ENCODE data around the gene RAMAC.
"Not testable (repeated sequence)": the region's sequence is repeated elsewhere in the genome, so short reads cannot be mapped to it uniquely, and the experiment has no call there.

Gene RAMAC

DNA sequence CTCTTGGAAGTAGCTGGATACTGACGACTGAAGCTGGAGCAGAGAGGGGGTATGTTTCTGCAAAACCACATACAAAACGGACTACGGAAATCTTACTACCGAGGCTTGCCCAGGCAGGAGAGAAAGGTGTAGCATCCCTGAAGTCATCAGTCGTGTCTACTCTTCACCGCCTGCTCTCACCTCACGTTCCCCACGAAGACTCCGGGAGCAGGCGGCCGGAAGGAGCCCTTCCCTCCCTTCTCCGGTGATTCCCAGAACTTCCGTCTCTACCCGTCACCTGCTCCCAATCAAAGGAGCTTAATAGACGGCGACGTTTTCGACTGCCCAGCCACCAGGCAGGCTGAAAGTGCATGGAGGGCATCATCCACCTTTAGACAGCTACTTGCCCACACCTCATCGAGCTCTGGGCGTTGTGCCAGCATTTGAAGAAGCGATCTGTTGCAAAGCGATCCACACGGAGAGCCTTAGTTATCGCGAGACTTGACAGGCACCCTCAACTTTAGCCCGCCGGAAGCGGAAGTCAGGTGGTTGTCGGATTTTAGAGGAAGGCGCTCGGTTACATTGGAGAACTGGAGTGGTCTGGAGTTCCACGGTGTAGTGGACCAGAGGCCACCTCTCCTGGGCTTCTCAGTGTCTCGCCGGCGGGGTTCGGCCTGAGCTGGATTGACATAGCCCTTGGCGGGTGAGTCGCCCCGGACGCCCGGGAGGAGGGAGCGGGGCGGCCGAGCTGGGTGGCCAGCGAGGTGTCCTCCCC lies at the start of gene RAMAC:
TSS of gene RAMAC (plus strand) at position 523 of the 754 bp plus-strand sequence. CDS start 2,809 bp downstream, outside the sequence.
- DNase-seq (ENCODE audit: low read depth in 2 of 2), result peak; percentile 87 to 92

GRCh38 chr15:82936966-82937711 lies 48.9 kb upstream of the RAMAC start:
- no peak for DNase-seq (ENCODE audit: low read depth in 2 of 2)

GRCh38 chr15:82937712-82938058 lies 48.3 kb upstream of the RAMAC start:
- no peak for DNase-seq (ENCODE audit: low read depth in 2 of 2)

DNA sequence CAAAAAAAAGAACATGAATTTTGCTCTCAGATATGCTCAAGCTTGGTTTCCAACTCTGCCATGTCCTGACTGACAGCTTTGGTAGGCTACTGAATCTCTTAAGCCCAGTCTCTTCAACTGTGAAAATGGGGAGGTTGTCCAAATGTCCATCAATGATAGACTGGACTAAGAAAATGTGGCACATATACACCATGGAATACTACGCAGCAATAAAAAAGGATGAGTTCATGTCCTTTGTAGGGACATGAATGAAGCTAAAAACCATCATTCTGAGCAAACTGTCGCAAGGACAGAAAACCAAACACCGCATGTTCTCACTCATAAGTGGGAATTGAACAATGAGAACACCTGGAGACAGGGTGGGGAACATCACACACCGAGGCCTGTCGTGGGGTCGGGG lies 46.3 kb upstream of the RAMAC start:
- not testable (repeated sequence) for DNase-seq (ENCODE audit: low read depth in 2 of 2)

DNA sequence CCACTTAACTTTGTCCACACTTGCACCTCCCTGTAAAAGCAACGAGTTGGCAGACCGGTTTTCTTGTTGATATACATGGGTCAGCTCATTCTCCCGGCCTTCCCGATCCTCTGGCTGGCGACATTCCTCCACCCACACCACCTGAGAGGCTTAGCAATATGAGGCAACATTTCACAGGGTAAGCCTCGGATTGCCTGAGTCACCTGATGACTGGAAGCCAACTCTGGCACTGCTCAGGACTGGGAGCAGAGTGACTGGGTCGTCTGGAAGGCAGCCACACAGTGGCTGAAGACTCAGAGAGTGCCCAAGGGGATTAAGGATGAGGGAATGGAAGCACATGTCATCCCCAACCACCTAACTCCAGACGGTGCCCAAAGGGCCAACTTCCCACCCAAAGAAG lies 43.3 kb upstream of the RAMAC start:
- DNase-seq (ENCODE audit: low read depth in 2 of 2), result no peak

DNA sequence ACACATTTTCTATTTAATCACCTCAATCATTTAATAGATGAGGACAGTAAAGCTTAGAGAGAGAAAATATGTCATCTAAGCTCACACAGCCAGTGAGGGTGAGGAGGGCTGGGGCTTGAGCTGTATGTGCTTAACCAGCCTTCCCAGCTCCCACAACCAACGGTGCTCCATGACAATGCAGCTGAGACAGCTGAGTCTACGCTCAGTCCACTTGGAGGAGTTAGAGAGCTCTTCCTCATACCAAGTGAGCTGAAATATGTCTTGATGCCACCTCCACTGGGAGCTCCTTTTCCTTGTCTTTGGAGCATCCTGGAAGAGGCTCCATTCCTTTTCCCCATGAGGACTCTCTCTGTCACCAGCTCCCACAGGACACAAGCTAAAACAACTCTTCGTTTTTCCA lies 42.8 kb upstream of the RAMAC start:
- DNase-seq (ENCODE audit: low read depth in 2 of 2), result no peak

- no peak for DNase-seq (ENCODE audit: low read depth in 2 of 2)
Measured at GRCh38 chr15:82944056-82944455, 42.0 kb upstream of the RAMAC start.

DNA sequence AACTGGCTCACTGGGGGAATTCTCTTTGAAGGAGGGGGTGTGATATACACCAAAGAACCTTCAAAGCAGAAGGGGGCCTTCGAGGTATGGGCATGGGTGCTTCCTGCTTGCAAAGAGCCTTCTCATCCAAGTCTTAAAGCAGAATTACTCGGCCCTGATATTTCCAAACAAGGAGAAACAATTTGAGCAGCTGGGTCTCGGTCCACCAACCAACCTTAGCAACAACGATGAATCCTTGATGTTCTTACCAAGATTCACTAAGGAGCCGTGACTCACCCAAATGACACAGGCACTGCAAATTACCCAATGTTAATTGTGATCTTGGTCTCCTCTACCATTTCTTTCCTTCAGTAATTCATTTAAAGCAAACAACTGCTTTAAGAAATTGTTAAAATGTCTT lies 41.2 kb upstream of the RAMAC start:
- no peak for DNase-seq (ENCODE audit: low read depth in 2 of 2)

DNA sequence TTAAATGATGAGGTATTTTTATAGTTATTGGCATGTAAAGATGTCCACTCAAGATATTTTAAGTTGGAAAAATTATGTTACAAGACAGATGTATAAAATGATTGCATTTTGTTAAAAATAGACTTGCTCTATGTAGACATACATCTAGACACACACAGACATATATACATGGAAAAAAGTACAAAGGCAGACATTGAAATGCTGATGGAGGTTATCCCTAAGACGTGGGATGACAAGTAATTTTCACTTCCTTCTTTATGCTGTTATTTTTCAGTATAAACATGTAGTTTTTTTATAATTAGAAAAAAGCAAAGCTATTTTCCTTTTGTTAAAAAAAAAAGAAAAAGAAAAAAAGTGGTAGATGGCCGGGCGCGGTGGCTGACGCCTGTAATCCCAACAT lies 40.7 kb upstream of the RAMAC start:
- DNase-seq (ENCODE audit: low read depth in 2 of 2), result no peak

- no peak for DNase-seq (ENCODE audit: low read depth in 2 of 2)
Measured at GRCh38 chr15:82946155-82946701, 39.8 kb upstream of the RAMAC start.

DNA sequence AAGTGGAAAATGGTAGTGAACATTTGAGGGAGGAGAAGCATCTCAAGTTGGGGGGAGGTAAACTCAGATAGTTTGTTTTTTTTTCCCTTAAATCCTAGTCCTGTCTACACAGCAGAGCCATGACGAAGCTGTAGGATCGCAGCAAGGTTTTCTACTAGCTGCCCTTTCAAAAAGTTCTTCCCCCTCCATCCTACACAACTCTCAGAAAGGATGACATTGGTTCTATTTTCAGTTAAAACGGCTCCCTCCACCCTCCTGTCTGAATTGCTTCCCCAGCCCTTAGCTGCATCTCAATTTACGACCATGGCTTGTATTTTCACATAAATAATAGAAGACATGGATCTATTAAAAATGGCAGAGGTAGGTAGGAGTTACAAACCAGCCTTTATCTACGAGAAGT lies 35.7 kb upstream of the RAMAC start:
- DNase-seq (ENCODE audit: low read depth in 2 of 2), result no peak

- no peak for DNase-seq (ENCODE audit: low read depth in 2 of 2)
Measured at GRCh38 chr15:82950746-82951370, 35.2 kb upstream of the RAMAC start.

- no peak for DNase-seq (ENCODE audit: low read depth in 2 of 2)
Measured at GRCh38 chr15:82951472-82952157, 34.4 kb upstream of the RAMAC start.

DNA sequence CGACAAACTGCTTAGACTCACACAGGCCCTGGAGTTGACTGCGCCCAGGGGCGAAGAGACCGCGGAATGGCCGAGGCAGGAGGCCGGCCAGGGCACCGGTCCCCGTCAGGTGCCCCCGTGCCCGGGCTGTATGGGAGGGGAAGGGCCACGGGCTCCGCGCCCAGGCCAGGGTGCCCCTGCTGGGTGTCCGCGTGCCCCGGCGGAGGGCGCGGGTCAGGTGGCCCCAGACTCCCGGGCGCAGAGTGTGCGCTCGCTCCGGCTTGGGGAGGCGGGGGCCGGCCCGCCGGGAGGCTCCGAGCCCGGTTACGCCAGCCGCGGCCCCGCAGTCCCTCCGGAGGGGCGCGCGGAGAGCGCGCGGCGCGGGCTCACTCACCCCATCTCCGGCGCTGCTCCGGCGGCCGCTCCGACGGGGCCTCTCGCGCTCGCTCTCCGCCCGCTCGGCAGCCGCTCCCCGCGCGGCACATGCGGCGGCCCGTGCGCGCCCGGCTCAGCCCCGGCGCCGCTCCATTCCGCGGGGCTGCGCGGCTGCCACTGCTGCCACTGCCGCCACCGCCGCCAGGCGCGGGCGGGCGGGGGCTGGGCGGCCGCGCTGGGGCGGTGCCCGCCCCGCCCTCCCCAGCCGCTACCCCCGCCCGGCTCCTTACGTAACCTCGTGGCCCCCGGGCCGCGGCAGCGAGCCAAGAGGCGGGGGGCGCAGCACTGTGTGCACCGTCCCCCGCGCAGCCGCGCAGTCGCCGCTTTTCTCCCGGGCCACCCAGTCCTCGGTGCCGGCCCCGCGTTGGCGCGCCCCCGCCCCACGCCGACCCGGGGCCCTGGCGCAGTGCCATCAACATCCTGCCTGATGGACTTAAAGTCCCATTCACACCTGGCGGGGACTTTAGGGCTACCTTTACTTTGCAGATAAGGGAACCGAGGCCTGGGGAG lies 33.6 kb upstream of the RAMAC start, which contains the start of gene HOMER2:
TSS of gene HOMER2 (minus strand) at position 563 of the 924 bp plus-strand sequence. CDS start at position 378, 185 bp downstream.
- DNase-seq (ENCODE audit: low read depth in 2 of 2), result no peak

GRCh38 chr15:82958638-82959037 lies 27.4 kb upstream of the RAMAC start:
- no peak for DNase-seq (ENCODE audit: low read depth in 2 of 2)

- DNase-seq (ENCODE audit: low read depth in 2 of 2), result no peak
Measured at GRCh38 chr15:82959423-82959822, 26.6 kb upstream of the RAMAC start.

DNA sequence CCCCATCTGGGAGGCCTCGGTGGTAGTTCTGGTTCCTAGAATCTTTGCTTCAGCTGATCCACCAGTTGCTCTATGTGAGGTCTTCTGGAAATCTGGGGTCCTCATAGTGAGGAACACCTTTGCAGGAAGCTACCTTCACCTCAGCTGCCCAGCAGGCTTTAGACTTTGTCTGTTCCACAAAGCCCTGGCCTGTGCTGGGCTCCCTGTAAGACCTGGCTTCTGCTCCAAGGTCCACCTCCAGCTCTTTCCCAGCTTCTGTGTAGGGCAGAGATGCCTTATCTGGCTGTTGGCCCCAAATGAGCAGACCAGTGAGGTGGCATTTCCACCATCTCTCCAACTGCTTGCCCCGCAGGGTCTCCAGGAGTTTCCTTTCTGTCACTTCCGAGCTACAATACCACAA lies 25.2 kb upstream of the RAMAC start:
- no peak for DNase-seq (ENCODE audit: low read depth in 2 of 2)

- DNase-seq (ENCODE audit: low read depth in 2 of 2), result no peak
Measured at GRCh38 chr15:82963471-82964341, 22.3 kb upstream of the RAMAC start.

DNA sequence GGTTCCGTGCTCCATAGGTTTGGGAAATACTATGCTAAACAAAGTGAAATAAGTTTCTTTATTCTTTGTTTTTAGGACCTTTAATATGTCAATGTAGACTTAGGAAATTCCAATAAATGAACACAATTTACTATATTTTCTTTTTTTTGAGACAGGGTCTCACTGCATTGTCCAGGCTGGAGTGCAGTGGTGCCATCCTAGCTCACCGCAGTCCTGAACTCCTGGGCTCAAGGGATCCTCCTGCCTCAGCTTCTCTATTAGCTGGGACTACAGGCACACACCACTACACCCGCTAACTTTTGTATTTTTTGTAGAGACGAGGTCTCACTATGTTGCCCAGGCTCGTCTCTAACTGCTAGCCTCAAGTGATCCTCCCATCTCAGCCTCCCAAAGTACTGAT lies 21.1 kb upstream of the RAMAC start:
- no peak for DNase-seq (ENCODE audit: low read depth in 2 of 2)

DNA sequence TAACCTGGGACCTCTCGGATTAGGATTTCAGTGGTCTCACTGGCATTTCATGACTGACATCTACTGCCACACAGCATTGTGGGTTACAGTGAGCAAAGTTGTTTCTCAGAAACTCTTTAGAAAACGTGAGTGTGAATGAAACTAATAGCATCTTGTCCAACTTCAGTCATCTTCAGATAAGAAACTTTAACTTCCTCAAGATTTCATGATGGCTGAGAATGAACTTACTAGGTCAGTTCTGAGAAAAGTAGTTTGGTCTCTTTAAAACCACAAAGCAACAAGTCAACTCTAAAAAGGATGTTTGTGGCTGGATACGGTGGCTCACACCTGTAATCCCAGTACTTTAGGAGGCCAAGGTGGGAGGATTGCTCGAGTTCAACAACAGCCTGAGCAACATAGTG lies 19.3 kb upstream of the RAMAC start:
- no peak for DNase-seq (ENCODE audit: low read depth in 2 of 2)

Data from stimulated activated CD4-positive, alpha-beta T cell treated with anti-CD3 and anti-CD28 coated beads, Interleukin-15, amount 100 ng/mL, for 48 hours (primary cell).